PC-9 (cell line): ENCODE measurements around the gene ZNF606.

Experiments used
- CTCF ChIP-seq: fragments of 200-600 bp; sonication (generic); conservative IDR thresholded peaks from 2 replicates; pipeline ENCODE4 v1.6.1; 2017; ENCODE audit warnings: mixed run types, antibody characterized with exemption, mild to moderate bottlenecking, moderate library complexity
- EZH2 ChIP-seq: fragments of 200-600 bp; sonication (generic); IDR thresholded peaks from 2 replicates; pipeline ENCODE4 v1.8.0; 2017; ENCODE audit warnings: antibody characterized with exemption, low read depth

- TF ChIP-seq CTCF (no peak), EZH2 (no peak)
Measured at GRCh38 chr19:58033741-58034476, 31.3 kb upstream of the ZNF606 start, which contains the start of gene ZSCAN1.
